Lung (tissue), 12 donors: ENCODE data around the gene DIAPH1. TPM values are rescaled to one million over a fixed set of nuclear protein-coding genes. Genes with fewer than 3 reads are reported as not detected.

ENCODE experiments used
- ATAC-seq: fragments of 200-7000 bp; cut with Tn5 transposase; one replicate; pipeline ENCODE4 v1.9.1; 2020; ENCODE audit warnings: moderate number of reproducible peaks; ENCODE audit not compliant: insufficient read depth, low FRiP score
- DNase-seq, 3 donors: peaks; one replicate each; pipeline ENCODE4 v3.0.0-alpha.2; 2013 to 2017
- H3K27ac ChIP-seq, 2 donors: one replicate each; pipeline ENCODE4 v1.5.1; 2013; ENCODE audit warnings: mild to moderate bottlenecking in 2 of 2, moderate library complexity in 2 of 2, control low read depth in 1 of 2, inconsistent platforms in 1 of 2, low read depth in 1 of 2, low read length in 1 of 2
- H3K27me3 ChIP-seq, 3 donors: one replicate each; pipeline ENCODE4 v1.5.1; 2013; ENCODE audit warnings: low read length in 2 of 3; ENCODE audit not compliant: control insufficient read depth in 3 of 3, insufficient read depth in 3 of 3
- H3K36me3 ChIP-seq, 4 donors: one replicate each; pipeline ENCODE4 v1.5.1; 2013; ENCODE audit warnings: low read length in 4 of 4, mild to moderate bottlenecking in 1 of 4, moderate library complexity in 1 of 4; ENCODE audit not compliant: control insufficient read depth in 4 of 4, insufficient read depth in 4 of 4
- H3K4me1 ChIP-seq, 5 donors: one replicate each; pipeline ENCODE4 v1.5.1; 2013; ENCODE audit warnings: low read length in 5 of 5, mild to moderate bottlenecking in 2 of 5, moderate library complexity in 1 of 5; ENCODE audit not compliant: control insufficient read depth in 5 of 5, insufficient read depth in 5 of 5
- H3K4me3 ChIP-seq: one replicate; pipeline ENCODE4 v1.5.1; 2013; ENCODE audit warnings: mild to moderate bottlenecking, control low read depth, moderate library complexity
- H3K9ac ChIP-seq, 2 donors: one replicate each; pipeline ENCODE4 v1.5.1; 2013; ENCODE audit warnings: low read length in 2 of 2, control low read depth in 1 of 2; ENCODE audit not compliant: insufficient read depth in 1 of 2
- H3K9me3 ChIP-seq, 4 donors: one replicate each; pipeline ENCODE4 v1.5.1; 2013; ENCODE audit warnings: low read length in 3 of 4, mild to moderate bottlenecking in 1 of 4, moderate library complexity in 1 of 4; ENCODE audit not compliant: control insufficient read depth in 4 of 4, insufficient read depth in 3 of 4
- CTCF ChIP-seq: IDR thresholded peaks from 2 replicates; pipeline ENCODE4 v1.5.1; 2012; ENCODE audit warnings: mild to moderate bottlenecking; ENCODE audit errors: control extremely low read depth, extremely low read depth
- WGBS, 2 donors: extraction: QIAGEN DNeasy Blood & Tissue Kit; methylation state at CpG; one replicate each; pipeline ENCODE4 v1.1.7; 2013; 5-methylcytosine and 5-hydroxymethylcytosine counted together
- polyA plus RNA-seq, 2 donors: library from polyadenylated mRNA; stranded (reverse); fragments of 200-250 nt; gene quantifications; one replicate each; pipeline ENCODE4 v1.2.1, GENCODE V29; 2013
- total RNA-seq, 2 donors: library from RNA; depleted of rRNA in 1 of 2; stranded (reverse); fragments of >200 nt in 1 of 2; gene quantifications; one replicate each; pipeline ENCODE4 v1.2.1, GENCODE V29; 2014 to 2021
- donor health status: control.
- donor health status: control.
- donor health status: Bipolar disorder and iron deficiency.
- donor health status: healthy.
- donor health status: DM: yes; HTN: yes; CAD: no.

DIAPH1 gene
- total and polyA plus RNA-seq, 4 donors = 41.7 to 151 (median 64.4) TPM

- 31 to 43% methylated on average over 63 to 66 of the region's 66 CpGs for WGBS, 2 donors
- no peak overlapping the region for H3K4me3 ChIP-seq
Observed at GRCh38 chr5:141491323-141492167, 127.3 kb downstream of the DIAPH1 start.

GRCh38 chr5:141490771-141491170, 128.0 kb downstream of the DIAPH1 start:
- no peak overlapping the region for H3K4me3 ChIP-seq
- no peak for TF ChIP-seq CTCF
- peaks cover 0 to 47% (median 25%) of the 10 kb centered on the region in 5 donors for H3K4me1 ChIP-seq
- DNase-seq (no peak), ATAC-seq (no peak)
- H3K27me3 ChIP-seq = peaks cover 0 to 61% (median 0%) of the 10 kb centered on the region in 3 donors
- WGBS, 2 donors = 87 to 88% methylated on average over 13 of the region's 13 CpGs
- H3K9me3 ChIP-seq = peaks cover 0 to 5% (median 0%) of the 10 kb centered on the region in 4 donors
- no peak overlapping the region for H3K27ac ChIP-seq
- peaks cover 0 to 43% (median 19%) of the 10 kb centered on the region in 4 donors for H3K36me3 ChIP-seq
- no peak overlapping the region for H3K9ac ChIP-seq

More at GRCh38 chr5:141491323-141492167, 127.3 kb downstream of the DIAPH1 start:
- DNase-seq (no peak), ATAC-seq (no peak)
- H3K27me3 ChIP-seq = peaks cover 0 to 59% (median 0%) of the 10 kb centered on the region in 3 donors
- no peak overlapping the region for H3K9ac ChIP-seq
- H3K9me3 ChIP-seq = peaks cover 0 to 3% (median 0%) of the 10 kb centered on the region in 4 donors
- H3K27ac ChIP-seq = no peak overlapping the region
- H3K36me3 ChIP-seq = peaks cover 0 to 38% (median 19%) of the 10 kb centered on the region in 4 donors
- TF ChIP-seq CTCF = no peak
- peaks cover 0 to 51% (median 28%) of the 10 kb centered on the region in 5 donors for H3K4me1 ChIP-seq

GRCh38 chr5:141490271-141490670, 128.5 kb downstream of the DIAPH1 start:
- no peak for DNase-seq
- Histone ChIP-seq H3K27me3 (peaks cover 0 to 59% (median 0%) of the 10 kb centered on the region in 3 donors), H3K9ac (no peak overlapping the region), H3K4me1 (peaks cover 0 to 47% (median 20%) of the 10 kb centered on the region in 5 donors), H3K4me3 (no peak overlapping the region), H3K36me3 (peaks cover 0 to 43% (median 20%) of the 10 kb centered on the region in 4 donors), H3K27ac (no peak overlapping the region), H3K9me3 (peaks cover 0 to 10% (median 0%) of the 10 kb centered on the region in 4 donors)
- no peak for ATAC-seq
- no peak for TF ChIP-seq CTCF
- WGBS, 2 donors = 95 to 96% methylated on average over 10 of the region's 10 CpGs
